Mammary epithelial cell (primary cell): Measurements from ENCODE around the gene TNNI2.

Experiments used
- EZH2 ChIP-seq: IDR thresholded peaks from 2 replicates; pipeline ENCODE4 v1.6.1; 2012; ENCODE audit warnings: low read length, inconsistent platforms, borderline replicate concordance
- TF ChIP-seq, protein P1 (sequence below), 2 donors: IDR thresholded peaks in 1 of 2; conservative IDR thresholded peaks in 1 of 2; 2 replicates each; pipeline ENCODE4 v1.5.1; 2011 to 2012; ENCODE audit warnings: inconsistent platforms in 2 of 2, low read length in 2 of 2, mild to moderate bottlenecking in 2 of 2, control low read depth in 1 of 2, low read depth in 1 of 2; ENCODE audit not compliant: insufficient read depth in 1 of 2; ENCODE audit errors: extremely low read depth in 1 of 2

DNA sequence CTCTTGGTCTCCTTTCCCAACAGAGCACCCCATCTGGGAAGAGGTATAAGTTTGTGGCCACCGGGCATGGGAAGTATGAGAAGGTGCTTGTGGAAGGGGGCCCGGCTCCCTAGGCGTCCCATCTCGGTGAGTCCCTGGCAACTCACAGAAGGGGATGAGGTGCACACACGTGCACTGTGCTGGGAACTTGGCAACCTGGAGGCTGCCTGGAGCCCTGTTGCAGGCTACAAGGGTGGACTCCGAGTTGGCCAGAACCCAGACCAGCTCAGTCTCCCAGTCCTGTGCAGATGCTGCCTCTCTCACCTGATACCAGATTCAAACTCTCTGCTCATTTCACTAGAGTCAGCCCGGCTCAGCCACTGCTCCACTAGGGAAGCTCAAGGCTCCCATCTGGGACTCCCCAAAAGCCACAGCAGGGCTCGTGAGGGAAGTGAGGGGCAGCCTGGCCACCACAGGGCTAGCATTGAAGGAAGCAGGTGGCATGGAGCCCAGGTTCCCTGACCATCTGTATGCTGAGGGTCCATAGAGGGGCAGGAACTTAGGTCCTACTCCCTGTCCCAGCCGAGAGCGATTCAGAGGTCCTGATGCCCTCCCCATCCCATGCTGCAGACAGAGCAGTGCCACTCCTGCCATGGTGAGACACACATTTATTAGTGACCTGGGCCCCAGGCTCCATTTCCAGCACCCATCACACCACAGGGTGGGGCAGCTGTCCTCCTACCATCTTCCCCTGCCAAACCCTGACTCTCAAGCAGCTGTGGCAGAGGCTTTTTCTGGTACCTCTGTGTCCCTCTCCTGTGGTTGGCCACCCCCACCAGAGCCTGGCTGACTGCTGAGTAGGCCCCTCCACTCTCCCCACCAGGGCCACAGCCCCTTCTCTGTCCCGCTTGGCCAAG is 48.9 kb downstream of the TNNI2 start:
- TF ChIP-seq, protein P1, sequence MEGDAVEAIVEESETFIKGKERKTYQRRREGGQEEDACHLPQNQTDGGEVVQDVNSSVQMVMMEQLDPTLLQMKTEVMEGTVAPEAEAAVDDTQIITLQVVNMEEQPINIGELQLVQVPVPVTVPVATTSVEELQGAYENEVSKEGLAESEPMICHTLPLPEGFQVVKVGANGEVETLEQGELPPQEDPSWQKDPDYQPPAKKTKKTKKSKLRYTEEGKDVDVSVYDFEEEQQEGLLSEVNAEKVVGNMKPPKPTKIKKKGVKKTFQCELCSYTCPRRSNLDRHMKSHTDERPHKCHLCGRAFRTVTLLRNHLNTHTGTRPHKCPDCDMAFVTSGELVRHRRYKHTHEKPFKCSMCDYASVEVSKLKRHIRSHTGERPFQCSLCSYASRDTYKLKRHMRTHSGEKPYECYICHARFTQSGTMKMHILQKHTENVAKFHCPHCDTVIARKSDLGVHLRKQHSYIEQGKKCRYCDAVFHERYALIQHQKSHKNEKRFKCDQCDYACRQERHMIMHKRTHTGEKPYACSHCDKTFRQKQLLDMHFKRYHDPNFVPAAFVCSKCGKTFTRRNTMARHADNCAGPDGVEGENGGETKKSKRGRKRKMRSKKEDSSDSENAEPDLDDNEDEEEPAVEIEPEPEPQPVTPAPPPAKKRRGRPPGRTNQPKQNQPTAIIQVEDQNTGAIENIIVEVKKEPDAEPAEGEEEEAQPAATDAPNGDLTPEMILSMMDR (conservative IDR thresholded peaks at IDR 0.05 in 1 of 2, IDR thresholded peaks at IDR 0.05 in 1 of 2; ENCODE audit: extremely low read depth in 1 of 2, insufficient read depth in 1 of 2, low read depth in 1 of 2, low read length in 2 of 2): no peak
- TF ChIP-seq EZH2: no peak
